H9 (cell line): ENCODE data around the gene CKLF. TPM values are rescaled to one million over a fixed set of nuclear protein-coding genes. Genes with fewer than 3 reads are reported as not detected.
A peak's percentile ranks its signal among the peaks of the same experiment; 100 is the strongest.

ENCODE experiments used
- DNase-seq: peaks from one replicate; pipeline ENCODE4 v3.0.0-alpha.2; 2017
- H2AFZ ChIP-seq: one replicate; pipeline ENCODE4 v1.6.1; 2013; ENCODE audit warnings: mild to moderate bottlenecking, low read length, control low read depth, moderate library complexity
- H2AK5ac ChIP-seq: 2 replicates; pipeline ENCODE4 v1.6.1; 2013; ENCODE audit warnings: low read length, control low read depth, mixed read lengths; ENCODE audit not compliant: insufficient read length
- H2BK120ac ChIP-seq: one replicate; pipeline ENCODE4 v1.6.1; 2013; ENCODE audit warnings: low read depth, mild to moderate bottlenecking, low read length, control low read depth, inconsistent platforms; ENCODE audit not compliant: poor library complexity, severe bottlenecking
- H2BK12ac ChIP-seq: 2 replicates; pipeline ENCODE4 v1.6.1; 2013; ENCODE audit warnings: low read length, control low read depth, mixed read lengths, low read depth; ENCODE audit not compliant: insufficient read length
- H2BK15ac ChIP-seq: 2 replicates; pipeline ENCODE4 v1.6.1; 2013; ENCODE audit warnings: low read depth, low read length, control low read depth
- H2BK20ac ChIP-seq: one replicate; pipeline ENCODE4 v1.6.1; 2013; ENCODE audit warnings: low read depth, mild to moderate bottlenecking, low read length, control low read depth, inconsistent platforms; ENCODE audit not compliant: poor library complexity, severe bottlenecking
- H2BK5ac ChIP-seq: 2 replicates; pipeline ENCODE4 v1.6.1; 2013; ENCODE audit warnings: low read length, control low read depth, mixed read lengths; ENCODE audit not compliant: insufficient read length
- H3K14ac ChIP-seq: 2 replicates; pipeline ENCODE4 v1.6.1; 2013; ENCODE audit warnings: low read length, control low read depth; ENCODE audit not compliant: insufficient read depth
- H3K18ac ChIP-seq: 2 replicates; pipeline ENCODE4 v1.6.1; 2013; ENCODE audit warnings: low read depth, mild to moderate bottlenecking, mixed read lengths, low read length, control low read depth; ENCODE audit not compliant: insufficient read length
- H3K23ac ChIP-seq: 2 replicates; pipeline ENCODE4 v1.6.1; 2013; ENCODE audit warnings: low read length, control low read depth, mixed read lengths, low read depth; ENCODE audit not compliant: insufficient read length
- H3K23me2 ChIP-seq: 2 replicates; pipeline ENCODE4 v1.6.1; 2013; ENCODE audit warnings: low read depth, mild to moderate bottlenecking, mixed read lengths, low read length, control low read depth; ENCODE audit not compliant: insufficient read length, poor library complexity, severe bottlenecking
- H3K27ac ChIP-seq: 2 replicates; pipeline ENCODE4 v1.5.1; 2013; ENCODE audit warnings: low read length, control low read depth, mixed read lengths, low read depth; ENCODE audit not compliant: insufficient read length
- H3K27me3 ChIP-seq: 2 replicates; pipeline ENCODE4 v1.6.1; 2013; ENCODE audit warnings: low read length, control low read depth, inconsistent platforms; ENCODE audit not compliant: insufficient read depth
- H3K4ac ChIP-seq: 2 replicates; pipeline ENCODE4 v1.6.1; 2013; ENCODE audit warnings: low read depth, mild to moderate bottlenecking, control low read depth, inconsistent platforms, low read length, moderate library complexity
- H3K4me1 ChIP-seq: 2 replicates; pipeline ENCODE4 v1.6.1; 2013; ENCODE audit warnings: low read length, control low read depth, inconsistent platforms; ENCODE audit not compliant: insufficient read depth
- H3K4me2 ChIP-seq: 2 replicates; pipeline ENCODE4 v1.6.1; 2013; ENCODE audit warnings: low read length, control low read depth, mixed read lengths; ENCODE audit not compliant: insufficient read length, insufficient read depth
- H3K56ac ChIP-seq: 2 replicates; pipeline ENCODE4 v1.6.1; 2013; ENCODE audit warnings: low read depth, mild to moderate bottlenecking, mixed read lengths, low read length, control low read depth; ENCODE audit not compliant: insufficient read length
- H3K79me1 ChIP-seq: 2 replicates; pipeline ENCODE4 v1.6.1; 2013; ENCODE audit warnings: low read depth, mild to moderate bottlenecking, moderate library complexity, low read length, control low read depth, inconsistent platforms; ENCODE audit not compliant: insufficient read depth, poor library complexity, severe bottlenecking
- H3K79me2 ChIP-seq: 2 replicates; pipeline ENCODE4 v1.6.1; 2013; ENCODE audit warnings: low read length, control low read depth, inconsistent platforms; ENCODE audit not compliant: insufficient read depth
- H3K9ac ChIP-seq: 2 replicates; pipeline ENCODE4 v1.6.1; 2013; ENCODE audit warnings: low read length, control low read depth, mixed read lengths; ENCODE audit not compliant: insufficient read length; ENCODE audit errors: extremely low read depth
- H3K9me3 ChIP-seq: one replicate; pipeline ENCODE4 v1.6.1; 2013; ENCODE audit warnings: low read depth, low read length, inconsistent platforms; ENCODE audit not compliant: control insufficient read depth
- H3T11ph ChIP-seq: one replicate; pipeline ENCODE4 v1.6.1; 2013; ENCODE audit warnings: mild to moderate bottlenecking, low read length, control low read depth, inconsistent platforms
- H4K20me1 ChIP-seq: one replicate; pipeline ENCODE4 v1.6.1; 2013; ENCODE audit not compliant: control insufficient read depth, insufficient read length, insufficient read depth
- H4K5ac ChIP-seq: 2 replicates; pipeline ENCODE4 v1.6.1; 2013; ENCODE audit warnings: low read depth, mild to moderate bottlenecking, mixed read lengths, low read length, control low read depth; ENCODE audit not compliant: insufficient read length
- H4K8ac ChIP-seq: replicated peaks from 2 replicates; pipeline ENCODE4 v1.6.1; 2013; ENCODE audit warnings: low read length, control low read depth, mixed read lengths, low read depth; ENCODE audit not compliant: insufficient read length
- H4K91ac ChIP-seq: 2 replicates; pipeline ENCODE4 v1.6.1; 2013; ENCODE audit warnings: low read depth, mild to moderate bottlenecking, moderate library complexity, mixed read lengths, low read length, control low read depth; ENCODE audit not compliant: insufficient read length
- H3K27ac Mint-ChIP-seq, 3 experiments: 2 replicates in 2 of 3; 3 replicates in 1 of 3; pipeline ENCODE4 v1.8.0; 2020 to 2021; ENCODE audit warnings: mixed read lengths in 3 of 3, mild to moderate bottlenecking in 1 of 3, moderate library complexity in 1 of 3
- H3K27me3 Mint-ChIP-seq: 2 replicates; pipeline ENCODE4 v1.8.0; 2021; ENCODE audit warnings: low read depth, mild to moderate bottlenecking, moderate library complexity, mixed read lengths
- H3K36me3 Mint-ChIP-seq, 3 experiments: 2 replicates in 2 of 3; 3 replicates in 1 of 3; pipeline ENCODE4 v1.8.0; 2020 to 2021; ENCODE audit warnings: low read depth in 3 of 3, mixed read lengths in 3 of 3; ENCODE audit not compliant: insufficient read depth in 1 of 3
- H3K4me1 Mint-ChIP-seq, 2 experiments: 2 replicates each; pipeline ENCODE4 v1.8.0; 2020; ENCODE audit warnings: mixed read lengths in 2 of 2
- H3K4me3 Mint-ChIP-seq, 2 experiments: 2 replicates in 1 of 2; 3 replicates in 1 of 2; pipeline ENCODE4 v1.8.0; 2020 to 2021; ENCODE audit warnings: mild to moderate bottlenecking in 2 of 2, mixed read lengths in 2 of 2, moderate library complexity in 1 of 2
- H3K9me3 Mint-ChIP-seq, 2 experiments: 2 replicates in 1 of 2; 3 replicates in 1 of 2; pipeline ENCODE4 v1.8.0; 2020; ENCODE audit warnings: mild to moderate bottlenecking in 2 of 2, mixed read lengths in 2 of 2, moderate library complexity in 1 of 2
- CTCF ChIP-seq: fragments of 200-600 bp; sonication (generic); conservative IDR thresholded peaks from 3 replicates; pipeline ENCODE4 v1.8.0; 2021; ENCODE audit warnings: antibody characterized with exemption, mild to moderate bottlenecking
- WGBS: extraction: QIAGEN DNeasy Blood & Tissue Kit; methylation state at CpG from one replicate; pipeline ENCODE4 v1.1.7; 2013; ENCODE audit warnings: missing lambda C conversion rate, low lambda C conversion rate, mixed read lengths; ENCODE audit not compliant: insufficient read length; ENCODE audit errors: extremely low coverage; 5-methylcytosine and 5-hydroxymethylcytosine counted together
- total RNA-seq: library from RNA; stranded (reverse); gene quantifications from 2 replicates; pipeline ENCODE4 v1.2.1, GENCODE V29; 2021

CKLF gene
- total RNA-seq, 1 experiment from 2014 or later = 23.1 TPM

DNA sequence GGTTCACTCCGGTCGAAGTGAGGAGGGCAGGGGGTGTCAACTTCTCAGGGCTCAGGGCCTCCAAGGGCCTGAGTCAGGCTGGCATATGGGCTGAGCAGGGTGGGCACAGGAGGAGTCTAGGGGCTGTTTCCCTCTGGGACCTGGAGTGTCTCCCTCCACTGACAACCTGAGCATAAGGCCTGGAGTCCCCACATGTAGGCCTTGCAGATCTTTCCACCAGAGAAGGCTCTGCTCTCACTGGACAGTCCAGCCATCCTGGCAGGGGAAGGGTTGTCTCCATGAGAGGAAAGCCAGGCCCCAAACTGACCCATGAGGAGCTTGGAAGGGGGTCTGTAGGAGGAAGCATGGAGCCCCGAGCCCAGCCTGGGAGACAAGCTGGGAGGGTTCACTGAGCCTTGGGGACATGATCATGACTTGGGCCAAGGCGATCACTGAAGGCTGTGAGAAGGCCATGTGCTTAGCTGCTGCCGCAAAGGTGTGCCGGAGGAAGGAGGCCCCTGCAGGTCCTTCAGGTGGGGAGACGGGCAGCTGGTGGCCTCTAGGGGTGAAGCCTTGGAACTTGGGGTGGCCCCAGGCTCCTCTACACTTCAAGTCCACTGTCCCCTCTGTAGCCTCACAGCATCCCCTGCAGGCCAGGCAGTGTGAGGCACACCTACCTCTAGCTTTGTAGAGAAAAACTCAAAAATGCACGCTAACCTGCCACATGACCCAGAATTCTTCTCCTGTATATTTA, 36.8 kb downstream of the CKLF start:
- H2BK12ac ChIP-seq = no peak overlapping the region
- no peaks in the 10 kb centered on the region for H3K79me1 ChIP-seq
- no peaks in the 10 kb centered on the region for H3K4me1 ChIP-seq
- H3K56ac ChIP-seq = no peak overlapping the region
- H2BK5ac ChIP-seq = no peak overlapping the region
- H3K18ac ChIP-seq = peak overlapping the region; percentile 42
- no peak overlapping the region for H3K4me2 ChIP-seq
- no peak overlapping the region for H2AK5ac ChIP-seq
- Mint-ChIP-seq H3K27ac (peak overlapping the region in 1 of 3 experiments; percentile 44; a peak in 1 of 7 replicates), H3K36me3 (no peaks in the 10 kb centered on the region), H3K4me1 (peaks cover 12 to 20% of the 10 kb centered on the region in 2 experiments), H3K9me3 (no peaks in the 10 kb centered on the region), H3K27me3 (no peaks in the 10 kb centered on the region; the same call in 1 of the 2 replicates), H3K4me3 (no peak overlapping the region)
- no peaks in the 10 kb centered on the region for H3K9me3 ChIP-seq
- no peaks in the 10 kb centered on the region for H3K79me2 ChIP-seq
- H4K20me1 ChIP-seq = no peaks in the 10 kb centered on the region
- H3K9ac ChIP-seq = no peak overlapping the region
- H2AFZ ChIP-seq = no peak overlapping the region
- no peak overlapping the region for H3K4ac ChIP-seq
- no peak overlapping the region for H3T11ph ChIP-seq
- H2BK15ac ChIP-seq = no peak overlapping the region
- no peak overlapping the region for H2BK20ac ChIP-seq
- peak overlapping the region; percentile 67 for H4K91ac ChIP-seq
- H3K14ac ChIP-seq = no peak overlapping the region
- H3K27me3 ChIP-seq = no peaks in the 10 kb centered on the region
- peak; percentile 73 for DNase-seq
- no CpG with 5 or more reads among the region's 8 CpGs for WGBS
- no peak overlapping the region for H3K27ac ChIP-seq
- no peak overlapping the region for H4K8ac ChIP-seq
- TF ChIP-seq CTCF = peak; percentile 80
- H4K5ac ChIP-seq = no peak overlapping the region
- no peaks in the 10 kb centered on the region for H3K23me2 ChIP-seq
- H2BK120ac ChIP-seq = no peak overlapping the region
- no peak overlapping the region for H3K23ac ChIP-seq
